ENCODE measurements around the gene ZNF644.

ZNF644 gene

DNA sequence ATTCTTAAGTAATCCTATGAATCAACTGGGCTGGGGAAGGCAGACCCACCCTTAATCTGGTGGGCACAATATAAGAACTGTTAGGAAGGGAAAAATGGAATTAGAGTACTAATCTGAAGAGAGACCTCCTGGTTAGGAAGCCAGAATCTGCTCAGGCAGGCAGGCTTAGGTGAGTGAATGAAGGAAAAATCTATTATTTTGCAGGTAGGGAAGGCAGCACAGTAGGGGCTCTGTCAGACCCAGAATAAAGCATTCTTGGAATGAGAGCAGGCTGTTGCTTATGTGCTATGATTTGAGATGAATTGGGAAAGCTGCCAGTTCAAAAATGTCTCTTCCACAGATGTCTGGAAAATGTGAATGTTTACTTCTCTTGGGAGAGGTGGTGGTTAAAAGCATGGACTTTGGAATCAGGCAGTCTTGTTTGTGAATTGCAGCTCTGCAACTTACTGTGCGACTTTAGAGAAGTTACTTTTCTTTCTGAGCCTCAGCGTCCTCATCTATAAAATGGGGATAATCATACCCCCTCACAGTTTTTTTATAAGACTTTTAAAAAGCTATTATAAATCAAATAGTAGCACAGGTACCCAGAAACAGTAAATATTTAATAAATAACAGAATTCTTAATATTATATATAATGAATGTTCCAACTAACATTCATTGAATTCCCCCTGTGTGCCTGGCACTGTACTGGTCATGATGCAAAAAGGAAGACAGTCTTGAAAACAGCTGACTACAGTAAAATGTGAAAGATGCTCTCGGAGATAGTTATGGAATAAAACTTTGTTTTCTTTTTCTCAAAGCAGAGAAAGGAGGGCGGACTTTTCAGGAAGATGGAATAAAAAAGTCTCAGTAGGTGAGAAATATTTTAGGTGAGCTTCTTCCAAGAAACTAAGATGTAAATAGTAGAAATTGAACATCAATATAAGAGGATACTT lies 15.3 kb upstream of the ZNF644 start:
- DNase-seq (ENCODE audit: low read depth) = no peak
- TF ChIP-seq, protein P1, sequence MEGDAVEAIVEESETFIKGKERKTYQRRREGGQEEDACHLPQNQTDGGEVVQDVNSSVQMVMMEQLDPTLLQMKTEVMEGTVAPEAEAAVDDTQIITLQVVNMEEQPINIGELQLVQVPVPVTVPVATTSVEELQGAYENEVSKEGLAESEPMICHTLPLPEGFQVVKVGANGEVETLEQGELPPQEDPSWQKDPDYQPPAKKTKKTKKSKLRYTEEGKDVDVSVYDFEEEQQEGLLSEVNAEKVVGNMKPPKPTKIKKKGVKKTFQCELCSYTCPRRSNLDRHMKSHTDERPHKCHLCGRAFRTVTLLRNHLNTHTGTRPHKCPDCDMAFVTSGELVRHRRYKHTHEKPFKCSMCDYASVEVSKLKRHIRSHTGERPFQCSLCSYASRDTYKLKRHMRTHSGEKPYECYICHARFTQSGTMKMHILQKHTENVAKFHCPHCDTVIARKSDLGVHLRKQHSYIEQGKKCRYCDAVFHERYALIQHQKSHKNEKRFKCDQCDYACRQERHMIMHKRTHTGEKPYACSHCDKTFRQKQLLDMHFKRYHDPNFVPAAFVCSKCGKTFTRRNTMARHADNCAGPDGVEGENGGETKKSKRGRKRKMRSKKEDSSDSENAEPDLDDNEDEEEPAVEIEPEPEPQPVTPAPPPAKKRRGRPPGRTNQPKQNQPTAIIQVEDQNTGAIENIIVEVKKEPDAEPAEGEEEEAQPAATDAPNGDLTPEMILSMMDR (IDR thresholded peaks at IDR 0.05; ENCODE audit: insufficient read depth, low read depth, low read length, missing control alignments) = no peak
- no peak overlapping the region for H3K4me3 ChIP-seq (ENCODE audit: low read depth, low read length)

DNA sequence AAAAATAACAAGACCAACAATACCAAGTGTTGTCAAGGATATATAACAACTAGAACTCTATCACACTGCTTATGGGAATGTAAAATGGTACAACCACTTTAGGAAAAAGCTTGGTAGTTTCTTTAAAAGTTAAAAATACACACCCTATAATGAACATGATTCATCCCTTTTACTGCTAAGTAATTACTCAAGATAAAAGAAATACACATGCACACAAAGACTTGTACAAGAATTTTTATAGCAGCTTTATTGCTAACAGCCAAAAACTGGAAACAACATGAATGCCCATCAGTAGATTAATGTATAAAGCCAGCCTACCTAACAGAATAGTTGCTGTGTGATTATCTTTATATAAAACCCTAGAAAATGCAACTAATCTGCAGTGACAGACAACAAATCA lies 10.5 kb upstream of the ZNF644 start:
- no peak overlapping the region for H3K4me3 ChIP-seq (ENCODE audit: low read depth, low read length)
- TF ChIP-seq, protein P1 (IDR thresholded peaks at IDR 0.05; ENCODE audit: insufficient read depth, low read depth, low read length, missing control alignments) = no peak
- DNase-seq (ENCODE audit: low read depth) = no peak

DNA sequence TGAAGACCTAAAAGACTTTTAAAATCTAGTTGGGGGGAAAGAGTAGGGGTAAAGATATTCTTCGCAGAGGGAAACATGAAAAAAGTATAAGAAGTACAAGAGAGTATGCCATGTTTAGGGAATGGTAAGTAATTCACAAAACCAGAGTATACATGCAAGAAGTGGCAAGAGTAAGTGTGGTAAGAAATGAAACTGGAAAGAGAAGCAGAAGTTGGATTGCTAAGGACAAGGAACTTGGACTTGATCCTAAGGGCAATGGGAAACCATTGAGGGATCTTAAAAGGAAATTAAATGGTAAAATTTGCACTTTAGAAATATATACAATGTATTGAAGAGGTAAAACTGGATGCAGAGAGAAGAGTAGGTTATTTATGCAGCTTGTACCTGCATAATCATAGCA lies 9.2 kb upstream of the ZNF644 start:
- H3K4me3 ChIP-seq (ENCODE audit: low read depth, low read length) = no peak overlapping the region
- TF ChIP-seq, protein P1 (IDR thresholded peaks at IDR 0.05; ENCODE audit: insufficient read depth, low read depth, low read length, missing control alignments) = no peak
- DNase-seq (ENCODE audit: low read depth) = no peak

DNA sequence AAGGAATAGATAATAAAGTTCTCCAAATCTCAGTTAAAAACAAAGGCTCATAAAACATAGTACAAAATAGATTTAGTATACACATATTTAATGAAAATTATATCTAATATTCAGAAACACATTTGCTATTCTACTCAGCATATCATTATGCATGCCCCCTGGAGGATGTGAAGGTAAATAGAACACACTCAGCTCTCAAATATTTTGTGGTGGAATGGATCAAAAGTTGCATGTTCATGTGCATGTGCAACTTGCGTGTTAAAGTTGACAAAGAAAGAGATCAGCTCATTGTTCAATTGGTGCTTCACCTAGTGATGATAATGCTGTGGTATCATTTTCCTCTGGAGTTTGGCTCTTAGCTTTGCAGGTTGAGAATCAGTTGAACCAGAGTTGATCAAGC lies 4.9 kb upstream of the ZNF644 start:
- no peak overlapping the region for H3K4me3 ChIP-seq (ENCODE audit: low read depth, low read length)
- no peak for DNase-seq (ENCODE audit: low read depth)
- TF ChIP-seq, protein P1 (IDR thresholded peaks at IDR 0.05; ENCODE audit: insufficient read depth, low read depth, low read length, missing control alignments) = no peak

DNA sequence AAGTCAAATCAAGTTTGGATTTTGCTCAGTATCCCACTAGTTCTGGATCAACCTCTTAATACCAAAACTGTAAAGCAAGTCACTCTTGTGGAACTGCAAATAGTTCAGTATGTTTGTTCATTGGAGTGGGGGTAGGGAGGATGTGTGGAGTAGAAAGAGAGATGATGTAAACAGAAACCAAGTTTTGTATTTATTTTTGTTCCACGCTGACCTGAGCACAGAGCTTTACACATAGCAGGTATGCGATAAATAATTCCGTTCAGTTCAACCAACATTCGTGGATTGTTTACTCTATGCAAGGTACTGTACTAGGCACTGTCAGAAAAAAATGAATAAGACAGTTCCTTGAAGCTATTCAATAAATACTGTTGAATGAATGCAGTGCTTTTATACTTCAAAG lies 4.5 kb upstream of the ZNF644 start:
- DNase-seq (ENCODE audit: low read depth) = peak; percentile 52
- TF ChIP-seq, protein P1 (IDR thresholded peaks at IDR 0.05; ENCODE audit: insufficient read depth, low read depth, low read length, missing control alignments) = no peak
- no peak overlapping the region for H3K4me3 ChIP-seq (ENCODE audit: low read depth, low read length)

DNA sequence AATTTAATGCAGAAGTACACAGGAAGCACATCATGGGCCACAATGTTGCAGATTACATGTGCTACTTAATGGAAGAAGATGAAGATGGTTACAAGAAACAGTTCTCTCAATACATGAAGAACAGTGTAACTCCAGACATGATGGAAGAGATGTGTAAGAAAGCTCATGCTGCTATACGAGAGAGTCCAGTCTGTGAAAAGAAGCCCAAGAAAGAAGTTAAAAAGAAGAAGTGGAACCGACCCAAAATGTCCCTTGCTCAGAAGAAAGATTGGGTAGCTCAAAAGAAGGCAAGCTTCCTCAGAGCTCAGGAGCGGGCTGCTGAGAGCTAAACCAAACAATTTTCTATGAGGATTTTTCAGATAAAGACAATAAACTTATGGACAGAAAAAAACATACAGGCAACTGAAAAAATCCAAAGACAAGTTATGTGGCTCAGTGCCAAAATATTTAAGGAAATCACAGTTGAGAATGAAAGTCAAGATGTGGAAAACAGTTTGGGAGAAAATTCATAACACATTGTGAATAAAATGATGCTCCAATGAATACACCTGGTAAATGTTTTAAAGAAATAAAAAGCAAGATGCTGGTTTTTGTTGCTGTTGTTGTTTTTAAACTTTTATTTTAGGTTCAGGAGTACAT lies 2.8 kb upstream of the ZNF644 start:
- H3K4me3 ChIP-seq (ENCODE audit: low read depth, low read length) = no peak overlapping the region
- TF ChIP-seq, protein P1 (IDR thresholded peaks at IDR 0.05; ENCODE audit: insufficient read depth, low read depth, low read length, missing control alignments) = no peak
- DNase-seq (ENCODE audit: low read depth) = peak; percentile 40
